GM23338 (cell line): ENCODE results near the gene AP5M1. TPM values are rescaled to one million over a fixed set of nuclear protein-coding genes. Genes with fewer than 3 reads are reported as not detected.

ENCODE experiments used
- ATAC-seq: fragments of 200-7000 bp; cut with Tn5 transposase; 3 replicates; pipeline ENCODE4 v1.9.1; 2020
- DNase-seq: peaks from one replicate; pipeline ENCODE4 v3.0.0-alpha.2; 2015; ENCODE audit warnings: low spot score
- H2AFZ ChIP-seq: fragments of 200-600 bp; sonication (generic); 2 replicates; pipeline ENCODE4 v1.8.0; 2016; ENCODE audit warnings: antibody characterized with exemption, mild to moderate bottlenecking, moderate library complexity
- H3F3A ChIP-seq: fragments of 200-600 bp; sonication (generic); replicated peaks from 2 replicates; pipeline ENCODE4 v1.8.0; 2017; ENCODE audit warnings: antibody characterized with exemption, mixed run types, low read depth
- H3K27ac ChIP-seq: fragments of 200-600 bp; sonication (generic); 2 replicates; pipeline ENCODE4 v1.6.1; 2016; ENCODE audit warnings: low read depth
- H3K27me3 ChIP-seq: fragments of 200-600 bp; sonication (generic); 2 replicates; pipeline ENCODE4 v1.8.0; 2016; ENCODE audit warnings: mild to moderate bottlenecking, mixed run types, moderate library complexity; ENCODE audit not compliant: insufficient read depth
- H3K36me3 ChIP-seq: fragments of 200-600 bp; sonication (generic); 2 replicates; pipeline ENCODE4 v1.8.0; 2016; ENCODE audit warnings: mild to moderate bottlenecking; ENCODE audit not compliant: insufficient read depth
- H3K4me1 ChIP-seq: fragments of 200-600 bp; sonication (generic); 2 replicates; pipeline ENCODE4 v1.8.0; 2016; ENCODE audit warnings: mild to moderate bottlenecking, moderate library complexity; ENCODE audit not compliant: insufficient read depth
- H3K4me2 ChIP-seq: fragments of 200-600 bp; sonication (generic); 2 replicates; pipeline ENCODE4 v1.7.1; 2017; ENCODE audit warnings: mixed run types
- H3K4me3 ChIP-seq: fragments of 200-600 bp; sonication (generic); 2 replicates; pipeline ENCODE4 v1.6.1; 2016; ENCODE audit warnings: mixed run types
- H3K79me2 ChIP-seq: fragments of 200-600 bp; sonication (generic); replicated peaks from 2 replicates; pipeline ENCODE4 v1.8.0; 2017; ENCODE audit warnings: mild to moderate bottlenecking; ENCODE audit not compliant: insufficient read depth
- H3K9me2 ChIP-seq: fragments of 200-600 bp; sonication (generic); 2 replicates; pipeline ENCODE4 v1.8.0; 2017; ENCODE audit not compliant: insufficient read depth
- H4K20me1 ChIP-seq: fragments of 200-600 bp; sonication (generic); replicated peaks from 2 replicates; pipeline ENCODE4 v1.8.0; 2017; ENCODE audit warnings: mild to moderate bottlenecking; ENCODE audit not compliant: insufficient read depth
- H3K27ac Mint-ChIP-seq: 2 replicates; pipeline ENCODE4 v1.8.0; 2020; ENCODE audit warnings: inconsistent platforms, mild to moderate bottlenecking, moderate library complexity, mixed read lengths
- H3K27me3 Mint-ChIP-seq: 3 replicates; pipeline ENCODE4 v1.8.0; 2022; ENCODE audit warnings: low read depth, mild to moderate bottlenecking, moderate library complexity, mixed read lengths, inconsistent platforms; ENCODE audit not compliant: insufficient read depth, poor library complexity
- H3K36me3 Mint-ChIP-seq: 3 replicates; pipeline ENCODE4 v1.8.0; 2021; ENCODE audit warnings: low read depth, mild to moderate bottlenecking, inconsistent platforms, moderate library complexity, mixed read lengths
- H3K4me1 Mint-ChIP-seq: 3 replicates; pipeline ENCODE4 v1.8.0; 2020; ENCODE audit warnings: mild to moderate bottlenecking, inconsistent platforms, mixed read lengths
- H3K4me3 Mint-ChIP-seq: 3 replicates; pipeline ENCODE4 v1.8.0; 2021; ENCODE audit warnings: moderate library complexity, mild to moderate bottlenecking, inconsistent platforms, mixed read lengths
- H3K9me3 Mint-ChIP-seq: 3 replicates; pipeline ENCODE4 v1.8.0; 2020; ENCODE audit warnings: moderate library complexity, mild to moderate bottlenecking, inconsistent platforms, mixed read lengths
- EZH2 ChIP-seq: fragments of 200-600 bp; sonication (generic); IDR thresholded peaks from one replicate; pipeline ENCODE4 v1.8.0; 2017; ENCODE audit warnings: antibody characterized with exemption, mild to moderate bottlenecking, low read depth; ENCODE audit not compliant: unreplicated experiment
- NANOG ChIP-seq: IDR thresholded peaks from 2 replicates; pipeline ENCODE4 v1.6.1; 2016; ENCODE audit warnings: antibody characterized with exemption, borderline replicate concordance
- STAT1 ChIP-seq: IDR thresholded peaks from one replicate; pipeline ENCODE4 v1.6.1; 2016; ENCODE audit warnings: antibody characterized with exemption; ENCODE audit not compliant: unreplicated experiment
- ZNF462 ChIP-seq: fragments of 250-450 bp; sonication (Bioruptor Pico); IDR thresholded peaks from 2 replicates; pipeline ENCODE4 v1.5.0; 2020; ENCODE audit warnings: mild to moderate bottlenecking, moderate library complexity
- polyA plus RNA-seq: library from polyadenylated mRNA; unstranded; fragments of >200 nt; fragmentation: Nextera tagmentation; extraction: Ambion mirVana; gene quantifications from 2 replicates; pipeline ENCODE4 v1.2.1, GENCODE V29; 2016
- total RNA-seq: library from RNA; depleted of rRNA; stranded (reverse); fragments of >200 nt; shearing (Covaris generic); gene quantifications from 2 replicates; pipeline ENCODE4 v1.2.3, GENCODE V29; 2014

Gene AP5M1
- total and polyA plus RNA-seq, 2 experiments from 2014 or later: 27.2 to 43.7 TPM

DNA sequence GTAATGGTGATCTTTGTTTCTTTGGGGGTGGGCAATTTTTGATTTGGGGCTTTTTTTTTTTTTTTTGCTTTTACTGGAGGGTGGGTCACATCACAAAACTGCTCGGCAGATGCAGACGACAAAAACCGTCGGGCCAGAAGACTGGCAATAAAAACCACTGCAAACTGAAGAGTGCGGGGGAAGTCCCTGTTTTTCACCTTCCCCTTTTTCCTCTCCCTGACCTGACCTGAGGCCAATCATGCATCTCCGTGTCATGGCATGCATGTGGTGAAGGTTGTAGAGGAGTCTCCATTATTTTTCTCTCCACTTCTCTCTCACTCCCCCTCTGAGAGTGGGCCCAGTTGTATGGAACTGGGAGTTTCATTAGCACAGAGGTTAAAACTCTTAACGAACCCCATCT lies 57.5 kb downstream of the AP5M1 start:
- no peak for ATAC-seq
- no peak overlapping the region for H2AFZ ChIP-seq
- no peaks in the 10 kb centered on the region for H3F3A ChIP-seq

More for the DNA sequence above, 57.5 kb downstream of the AP5M1 start:
- H3K4me1 Mint-ChIP-seq: no peaks in the 10 kb centered on the region
- H3K4me1 ChIP-seq: no peaks in the 10 kb centered on the region
- no peak for DNase-seq
- H3K79me2 ChIP-seq: no peaks in the 10 kb centered on the region
- 0 out of 3 replicates have a peak, but pooled peaks cover under 1% of the 10 kb centered on the region for H3K36me3 Mint-ChIP-seq
- no peaks in the 10 kb centered on the region for H4K20me1 ChIP-seq
- H3K36me3 ChIP-seq: no peaks in the 10 kb centered on the region
- no peak overlapping the region for H3K4me3 Mint-ChIP-seq
- H3K4me3 ChIP-seq: no peak overlapping the region
- H3K27ac ChIP-seq: no peak overlapping the region
- TF ChIP-seq STAT1 (no peak), NANOG (no peak), EZH2 (no peak), ZNF462 (no peak)
- H3K9me3 Mint-ChIP-seq: peaks cover under 1% of the 10 kb centered on the region; the same call in 2 of the 3 replicates
- no peak overlapping the region for H3K27ac Mint-ChIP-seq
- 0 out of 2 replicates have a peak, but pooled peaks cover 4% of the 10 kb centered on the region for H3K9me2 ChIP-seq
- no peaks in the 10 kb centered on the region for H3K27me3 ChIP-seq
- peaks cover 2% of the 10 kb centered on the region for H3K27me3 Mint-ChIP-seq
- H3K4me2 ChIP-seq: no peak overlapping the region
